ENCODE data around the gene NLGN4X.

DNA sequence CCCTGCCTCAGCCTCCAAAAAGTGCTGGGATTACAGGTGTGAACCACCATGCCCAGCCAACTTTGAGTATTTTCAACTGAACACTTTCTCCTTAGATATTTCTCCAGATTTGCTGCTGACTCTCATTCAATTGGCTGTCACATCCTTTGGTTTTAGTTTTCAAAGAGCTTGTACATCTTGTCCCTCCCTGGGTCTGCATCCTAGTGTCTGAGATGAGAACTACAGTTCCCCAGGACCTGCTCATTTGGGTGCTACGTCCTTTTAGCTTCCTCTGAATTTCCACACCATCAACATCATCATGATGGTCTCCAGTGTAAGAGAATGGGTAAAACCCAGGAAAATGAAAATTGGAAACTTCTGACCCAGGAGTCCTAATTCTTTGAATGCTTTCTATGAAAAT, 312.9 kb downstream of the NLGN4X start:
- TF ChIP-seq CTCF (IDR thresholded peaks at IDR 0.05; ENCODE audit: low read length) = no peak
- TF ChIP-seq EZH2 (IDR thresholded peaks at IDR 0.05; ENCODE audit: borderline replicate concordance, low read length) = no peak

Measured in OCI-LY1 (cell line).